ENCODE data around the gene SETDB1. TPM values are rescaled to one million over a fixed set of nuclear protein-coding genes. Genes with fewer than 3 reads are reported as not detected.

SETDB1 gene
- total RNA-seq, 2 experiments from 2014 or later = 51.1 to 58.1 TPM

DNA sequence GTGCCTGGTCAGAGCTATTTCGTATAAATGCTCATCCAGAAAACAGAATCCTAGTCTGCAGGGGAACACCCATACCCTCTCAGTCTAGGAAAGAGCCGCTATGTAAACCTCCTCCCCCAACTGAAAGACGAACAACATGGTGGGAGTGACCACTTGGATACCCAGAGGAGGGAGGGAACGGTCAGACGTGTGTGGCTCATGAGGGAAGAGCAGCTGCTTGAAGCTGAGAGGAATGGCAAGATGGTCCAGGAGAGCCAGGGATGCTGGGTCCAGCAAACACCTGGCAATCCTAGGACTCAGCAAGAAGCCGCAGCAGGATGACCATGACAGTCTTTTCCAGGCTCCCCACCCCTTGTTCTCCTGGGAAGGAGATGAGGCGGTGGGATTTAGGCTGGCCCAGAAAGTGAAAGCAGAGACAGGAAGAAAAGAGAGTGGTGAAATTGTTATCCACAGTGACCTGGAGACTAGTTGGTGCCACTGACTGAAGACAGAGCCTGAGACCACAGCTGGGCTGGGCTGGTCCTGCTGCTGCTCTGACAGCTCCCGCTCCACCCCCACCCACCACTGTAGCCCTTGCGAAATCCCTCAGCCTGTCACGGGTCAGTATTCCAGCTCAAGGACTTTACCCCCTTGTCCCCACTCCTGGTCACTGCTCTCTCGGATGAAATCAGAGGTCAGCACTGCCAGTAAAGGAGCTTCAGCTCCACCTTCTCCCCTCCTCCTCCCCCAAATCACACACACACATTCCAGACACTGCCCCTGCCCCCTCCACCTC is 44.8 kb downstream of the SETDB1 start:
- H3K27me3 Mint-ChIP-seq = no peaks in the 10 kb centered on the region
- H3K4me1 Mint-ChIP-seq = peaks cover 44% of the 10 kb centered on the region
- ChIA-PET POLR2A (no interaction called here), CTCF (interaction anchor here (2.4 kb wide), 1 partner anchor 10 kb away, joined by 11 read pairs; the partner anchor contains the start of gene ANXA9)
- no peak for DNase-seq
- no peaks in the 10 kb centered on the region for H3K9me3 Mint-ChIP-seq
- no peak overlapping the region for H3K4me3 Mint-ChIP-seq
- H3K36me3 Mint-ChIP-seq (ENCODE audit: low read depth) = peaks cover 42% of the 10 kb centered on the region
- H3K27ac Mint-ChIP-seq = peak overlapping the region; percentile 50

DNA sequence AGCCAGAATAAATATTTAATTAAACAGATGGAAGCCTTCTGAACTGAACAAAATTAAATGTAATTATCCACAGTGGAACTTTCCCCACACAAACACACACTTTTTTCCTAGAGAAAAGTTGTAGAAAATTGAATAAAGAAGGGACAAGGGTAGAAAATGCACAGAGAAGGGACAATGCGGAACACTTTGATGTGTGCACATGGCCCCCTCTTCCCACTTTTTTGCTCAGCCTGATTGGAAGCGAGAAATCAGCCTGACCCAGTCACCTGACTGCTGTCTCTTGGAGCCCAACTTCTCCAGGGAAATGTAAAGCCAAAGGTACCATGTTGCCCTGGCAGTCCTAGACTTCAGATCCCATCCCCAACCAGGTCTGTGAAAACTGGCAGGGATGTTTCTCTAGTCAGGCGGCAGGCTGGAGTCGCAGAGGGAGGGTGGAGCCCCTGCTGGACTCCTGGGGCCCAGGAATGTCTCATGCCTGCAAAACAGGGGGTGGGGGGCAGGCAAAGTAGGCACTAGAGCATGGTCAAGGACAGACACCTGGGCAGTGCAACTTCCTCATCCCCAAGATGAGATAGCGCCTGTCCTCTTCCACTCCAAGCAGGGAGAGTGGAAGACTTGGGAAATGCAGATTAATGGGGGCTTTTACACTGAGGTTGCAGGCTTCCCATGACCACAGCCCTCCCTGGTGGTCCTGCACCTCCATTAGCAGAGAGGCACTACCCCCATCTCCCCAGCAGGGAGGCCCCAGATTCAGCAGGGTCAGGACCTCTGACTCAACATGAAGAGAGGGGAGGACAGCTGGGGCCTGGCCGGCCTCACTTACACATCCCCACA is 45.6 kb downstream of the SETDB1 start:
- CTCF ChIA-PET = no interaction called here
- Mint-ChIP-seq H3K36me3 (ENCODE audit: low read depth) (peaks cover 35% of the 10 kb centered on the region), H3K4me1 (peaks cover 52% of the 10 kb centered on the region)

DNA sequence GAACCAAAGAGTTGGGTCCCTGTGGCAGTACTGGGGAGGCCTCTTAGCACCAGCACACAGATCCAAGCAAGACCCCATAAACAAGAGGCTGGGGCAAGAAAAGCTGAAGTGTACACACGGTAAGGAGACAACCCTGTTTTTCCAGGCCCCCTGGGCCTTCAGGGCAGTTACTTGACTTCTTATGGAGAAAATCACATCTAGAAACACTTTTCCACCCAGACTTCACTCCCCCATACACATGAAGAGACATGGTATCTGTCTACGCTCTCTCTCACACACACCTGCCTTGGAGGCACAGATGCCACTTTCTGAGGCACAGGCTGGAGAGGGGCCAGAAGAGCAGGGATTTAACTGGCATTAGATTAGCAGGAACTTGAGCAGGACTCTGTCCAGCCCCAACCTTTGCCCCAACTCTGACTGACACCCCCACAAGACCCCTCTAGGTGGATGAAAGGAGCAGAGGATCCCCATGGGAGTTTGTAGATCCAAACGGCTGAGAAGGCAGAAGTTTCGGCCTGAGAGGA is 46.3 kb downstream of the SETDB1 start:
- Mint-ChIP-seq H3K36me3 (ENCODE audit: low read depth) (peaks cover 29% of the 10 kb centered on the region), H3K27me3 (no peaks in the 10 kb centered on the region), H3K4me1 (peaks cover 59% of the 10 kb centered on the region), H3K27ac (peak overlapping the region; percentile 88), H3K4me3 (peak overlapping the region; percentile 86), H3K9me3 (no peaks in the 10 kb centered on the region)
- no peak for DNase-seq
- POLR2A ChIA-PET = no interaction called here
- CTCF ChIA-PET = interaction anchor here (1.7 kb wide), 1 partner anchor 10 kb away, joined by 3 read pairs; the partner anchor contains the start of gene ANXA9

More for the DNA sequence above, 45.6 kb downstream of the SETDB1 start:
- no peak for DNase-seq
- H3K27me3 Mint-ChIP-seq = no peaks in the 10 kb centered on the region
- POLR2A ChIA-PET = no interaction called here
- peak overlapping the region; percentile 86 for H3K4me3 Mint-ChIP-seq
- no peaks in the 10 kb centered on the region for H3K9me3 Mint-ChIP-seq
- H3K27ac Mint-ChIP-seq = peak overlapping the region; percentile 88

DNA sequence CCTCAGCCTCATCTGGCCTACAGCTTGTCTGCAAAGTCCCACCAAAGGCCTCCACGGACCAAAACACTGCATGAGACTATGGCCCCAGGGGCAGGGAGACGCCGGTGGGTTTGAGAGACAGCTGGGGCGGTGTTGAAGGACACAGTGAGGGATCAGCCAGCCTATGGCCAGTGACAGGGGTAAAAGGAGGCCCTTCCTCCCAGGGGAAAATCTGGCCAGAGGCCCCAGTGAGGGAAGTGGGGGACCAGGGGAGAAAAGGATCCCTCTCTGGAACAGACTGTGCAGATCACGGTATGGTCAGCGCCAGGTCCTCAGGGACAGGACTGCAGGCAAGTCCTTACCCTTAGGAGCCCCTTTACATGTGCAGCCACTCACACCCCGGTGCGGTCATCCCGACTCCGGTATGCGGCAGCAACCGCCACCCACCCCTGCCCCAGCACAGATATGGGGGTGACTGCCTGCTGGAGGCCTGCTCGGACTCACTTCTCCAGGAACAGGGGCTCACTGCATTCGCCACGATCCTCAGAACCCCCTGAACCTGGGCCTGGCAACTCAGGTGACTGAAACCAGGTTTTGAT is 47.2 kb downstream of the SETDB1 start:
- Mint-ChIP-seq H3K4me1 (peaks cover 66% of the 10 kb centered on the region), H3K4me3 (peak overlapping the region; percentile 86), H3K36me3 (ENCODE audit: low read depth) (peaks cover 21% of the 10 kb centered on the region), H3K27me3 (no peaks in the 10 kb centered on the region), H3K9me3 (no peaks in the 10 kb centered on the region), H3K27ac (peak overlapping the region; percentile 88)
- ChIA-PET POLR2A (interaction anchor here (0.9 to 1.2 kb wide), 3 partner anchors 23 to 34 kb away, joined by 3 read pairs; partner anchors contain the start of gene MINDY1), CTCF (interaction anchor here (0.9 to 1.7 kb wide), 5 partner anchors 9 to 224 kb away, joined by 3 to 5 read pairs (median 3); partner anchors contain the start of gene ANXA9)
- no peak for DNase-seq

DNA sequence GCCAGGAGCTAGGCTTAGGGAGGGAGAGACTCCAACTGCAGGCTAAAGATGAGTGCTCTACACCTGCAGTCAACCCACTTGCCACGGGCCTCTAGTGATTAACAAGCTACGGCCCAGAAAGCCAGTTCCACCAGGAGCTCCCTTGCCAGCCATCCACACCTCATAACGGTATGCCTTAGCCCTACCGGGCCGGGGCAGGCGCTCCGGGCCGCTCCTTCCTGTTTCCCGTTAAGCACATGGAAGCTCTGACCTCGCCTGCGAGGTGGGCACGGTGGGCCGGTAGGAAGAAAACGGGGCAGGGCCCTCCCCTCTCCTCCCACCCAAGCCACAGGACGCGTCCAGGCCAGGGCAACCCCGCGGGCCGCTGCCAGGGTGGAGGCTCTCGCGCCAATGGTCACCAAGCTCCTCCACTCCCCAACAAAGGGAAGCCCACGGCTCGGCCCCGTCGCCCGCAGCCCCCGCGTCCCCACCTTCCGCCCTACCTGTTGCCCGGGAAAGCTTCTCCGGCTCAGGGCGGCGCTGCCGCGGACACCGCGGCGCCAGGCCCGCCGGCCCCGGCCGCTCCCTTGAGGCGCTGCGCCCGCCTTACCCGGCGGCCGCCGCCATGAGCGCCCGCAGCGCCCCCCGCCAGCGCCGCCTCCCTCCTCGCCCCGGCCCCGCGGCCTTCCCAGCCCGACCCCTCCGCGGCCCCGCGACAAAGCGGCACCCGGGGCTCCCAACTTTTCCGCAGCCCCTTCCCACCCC is 47.8 kb downstream of the SETDB1 start:
- ChIA-PET CTCF (interaction anchor here (0.6 to 1.7 kb wide), 7 partner anchors 8 to 787 kb away, joined by 3 to 5 read pairs (median 3); partner anchors contain the start of gene ANXA9), POLR2A (interaction anchor here (0.9 to 1.2 kb wide), 3 partner anchors 22 to 33 kb away, joined by 3 read pairs; partner anchors contain the start of gene MINDY1)
- H3K27ac Mint-ChIP-seq = peak overlapping the region; percentile 88
- peak overlapping the region; percentile 86 for H3K4me3 Mint-ChIP-seq
- peaks cover 18% of the 10 kb centered on the region for H3K36me3 Mint-ChIP-seq (ENCODE audit: low read depth)
- H3K27me3 Mint-ChIP-seq = no peaks in the 10 kb centered on the region
- DNase-seq = peak; percentile 39
- H3K9me3 Mint-ChIP-seq = no peaks in the 10 kb centered on the region
- H3K4me1 Mint-ChIP-seq = peaks cover 70% of the 10 kb centered on the region

DNA sequence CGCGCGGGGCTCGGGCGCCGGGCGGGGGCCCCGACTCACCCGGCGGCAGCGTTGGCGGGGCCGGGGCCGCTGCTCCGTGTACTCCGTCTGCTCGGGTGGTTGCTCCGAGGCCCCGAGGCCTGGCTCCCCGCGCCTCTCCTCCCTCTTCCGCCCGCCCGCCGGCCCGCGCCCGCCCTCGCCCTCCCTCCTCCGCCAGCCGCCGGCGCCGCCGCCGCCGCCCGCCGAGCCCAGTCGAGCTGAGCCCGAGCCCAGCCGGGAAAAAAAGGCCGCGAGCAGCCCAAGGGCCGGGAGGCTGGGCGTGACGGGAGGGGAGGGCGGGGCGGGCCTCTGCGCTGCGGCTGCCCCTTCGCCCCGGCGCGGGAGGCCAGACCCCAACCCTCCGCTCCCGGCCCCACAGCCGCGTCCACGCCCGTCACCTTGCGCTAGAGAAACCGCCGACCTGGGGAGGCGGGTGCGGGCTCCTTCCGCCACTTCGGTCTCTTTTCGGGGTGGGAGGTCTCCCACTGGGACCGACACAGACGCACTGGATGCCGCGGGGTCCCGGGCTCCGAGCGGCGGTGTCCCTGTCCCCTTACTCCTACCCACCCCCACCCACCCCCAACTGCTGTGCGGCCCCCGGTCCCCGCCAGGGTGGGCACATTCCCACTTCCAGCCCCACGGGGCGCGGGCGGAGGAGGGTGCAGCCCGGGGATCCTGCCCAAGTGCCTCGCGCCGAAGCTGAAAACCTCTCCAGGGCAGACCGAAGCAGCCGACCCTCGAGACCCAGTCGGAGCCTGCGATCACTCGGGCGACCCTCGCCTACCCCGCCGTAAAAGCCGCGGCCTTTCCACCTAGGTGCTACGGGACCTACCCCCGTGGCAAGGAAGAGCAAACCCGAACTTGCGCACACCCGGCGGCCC is 48.7 kb downstream of the SETDB1 start, which contains the start of gene CERS2:
CERS2 (minus strand) TSS at position 256 of the 899 bp plus-strand sequence. CDS start 5,745 bp downstream, outside the sequence.
- H3K27me3 Mint-ChIP-seq = no peaks in the 10 kb centered on the region
- H3K9me3 Mint-ChIP-seq = no peaks in the 10 kb centered on the region
- ChIA-PET POLR2A (no interaction called here), CTCF (interaction anchor here (1.3 to 2.3 kb wide), 3 partner anchors 10 to 31 kb away, joined by 3 to 6 read pairs (median 4); no protein-coding TSS in a partner anchor)
- DNase-seq = peak; percentile 77
- H3K36me3 Mint-ChIP-seq (ENCODE audit: low read depth) = peaks cover 18% of the 10 kb centered on the region
- peaks cover 76% of the 10 kb centered on the region for H3K4me1 Mint-ChIP-seq
- H3K4me3 Mint-ChIP-seq = peak within 1 kb of the TSS; percentile 86
- H3K27ac Mint-ChIP-seq = peak within 1 kb of the TSS; percentile 88

- Mint-ChIP-seq H3K4me1 (peaks cover 64% of the 10 kb centered on the region), H3K4me3 (peak overlapping the region; percentile 78), H3K36me3 (ENCODE audit: low read depth) (peaks cover 15% of the 10 kb centered on the region), H3K27me3 (no peaks in the 10 kb centered on the region), H3K27ac (peak overlapping the region; percentile 74), H3K9me3 (no peaks in the 10 kb centered on the region)
- no peak for DNase-seq
- POLR2A ChIA-PET = interaction anchor here (0.6 kb wide), 1 partner anchor 317 kb away, joined by 3 read pairs; no protein-coding TSS in a partner anchor
- CTCF ChIA-PET = interaction anchor here (0.6 to 7.9 kb wide), 11 partner anchors 8 to 415 kb away, joined by 3 to 61 read pairs (median 4); partner anchors contain the start of gene MINDY1
Observed at GRCh38 chr1:150976401-150976821, 50.2 kb downstream of the SETDB1 start.

- ChIA-PET CTCF (interaction anchor here (0.6 to 7.9 kb wide), 8 partner anchors 8 to 416 kb away, joined by 3 to 61 read pairs (median 4); no protein-coding TSS in a partner anchor), POLR2A (no interaction called here)
- no peaks in the 10 kb centered on the region for H3K27me3 Mint-ChIP-seq
- peaks cover 57% of the 10 kb centered on the region for H3K4me1 Mint-ChIP-seq
- DNase-seq = peak; percentile 67
- peak overlapping the region; percentile 78 for H3K27ac Mint-ChIP-seq
- H3K36me3 Mint-ChIP-seq (ENCODE audit: low read depth) = peaks cover 12% of the 10 kb centered on the region
- H3K9me3 Mint-ChIP-seq = no peaks in the 10 kb centered on the region
- peak overlapping the region; percentile 35 for H3K4me3 Mint-ChIP-seq
Observed at GRCh38 chr1:150976879-150977694, 50.9 kb downstream of the SETDB1 start.

- ChIA-PET CTCF (interaction anchor here (0.6 to 7.9 kb wide), 11 partner anchors 9 to 418 kb away, joined by 3 to 61 read pairs (median 6); partner anchors contain the start of genes MINDY1 and TNFAIP8L2), POLR2A (no interaction called here)
- peak overlapping the region; percentile 54 for H3K27ac Mint-ChIP-seq
- no peaks in the 10 kb centered on the region for H3K27me3 Mint-ChIP-seq
- peak overlapping the region; percentile 19 for H3K4me3 Mint-ChIP-seq
- peak; percentile 93 for DNase-seq
- H3K9me3 Mint-ChIP-seq = no peaks in the 10 kb centered on the region
- H3K36me3 Mint-ChIP-seq (ENCODE audit: low read depth) = no peaks in the 10 kb centered on the region
- H3K4me1 Mint-ChIP-seq = peaks cover 42% of the 10 kb centered on the region
Observed at GRCh38 chr1:150979092-150980056, 53.2 kb downstream of the SETDB1 start.

All from activated CD4-positive, alpha-beta T cell treated with anti-CD3 and anti-CD28 coated beads, Interleukin-2, amount 10 ng/mL, durations not matched to agents 7 days and 5 days (primary cell).